Measurements from ENCODE around the gene PCDH1. TPM values are rescaled to one million over a fixed set of nuclear protein-coding genes. Genes with fewer than 3 reads are reported as not detected.

Gene PCDH1
- 136 and 170 TPM in 2 replicates for total RNA-seq
- polyA plus RNA-seq = 113 and 124 TPM in 2 replicates
- 87.1 and 88.0 TPM in 2 replicates for polyA plus RNA-seq (2011; cell fraction: cytosol; rRNA removed)
- 70.9 and 75.9 TPM in 2 replicates for polyA plus RNA-seq (2011; cell fraction: nucleus; rRNA removed)
- 80.3 and 97.2 TPM in 2 replicates for polyA plus RNA-seq (2012)
- 304 and 328 TPM in 2 replicates for polyA minus RNA-seq
- 8.7 TPM for polyA minus RNA-seq (2011; cell fraction: cytosol; rRNA and poly(A)+ RNA removed)
- 59.9 and 63.2 TPM in 2 replicates for polyA minus RNA-seq (2011; cell fraction: nucleus; rRNA and poly(A)+ RNA removed)
- Bru-seq, nascent RNA = percentile 70 among the genes with signal in this experiment
- BruChase-seq, experiment 1, labeled RNA remaining after a 6-hour chase = percentile 95 among the genes with signal in this experiment
- BruChase-seq, experiment 2, labeled RNA remaining after a 2-hour chase = percentile 90 among the genes with signal in this experiment
- long read RNA-seq, full-length matches to known transcripts = 127 of 224 reads
- long read RNA-seq, partial matches to known transcripts = 9 of 224 reads
- long read RNA-seq, other reads (novel, unspliced or antisense) = 88 of 224 reads

- Histone ChIP-seq H2AFZ (ENCODE audit: low read depth, low read length) (peak within 1 kb of the TSS; percentile 74), H3K79me2 (ENCODE audit: control insufficient read depth, insufficient read depth, low read length) (peaks cover 45% of the 10 kb centered on the region), H3K9ac (replicated peaks; ENCODE audit: extremely low read depth, insufficient read depth, low read length) (peak within 1 kb of the TSS; percentile 68), H3K9me3 (replicated peaks; ENCODE audit: control insufficient read depth, insufficient read depth, low read length) (no peaks in the 10 kb centered on the region), H3K4me2 (ENCODE audit: insufficient read depth, low read length) (peak within 1 kb of the TSS; percentile 71), H3K27ac (ENCODE audit: insufficient read depth, low read depth, low read length) (peak within 1 kb of the TSS; percentile 10), H3K36me3 (ENCODE audit: control insufficient read depth in 2 of 2, extremely low read depth in 1 of 2, insufficient read depth in 2 of 2, low read length in 2 of 2) (no peaks in the 10 kb centered on the region), H3K27me3 (ENCODE audit: control insufficient read depth in 2 of 2, insufficient read depth in 2 of 2, low read length in 2 of 2) (peaks cover 23 to 26% of the 10 kb centered on the region in 2 experiments), H3K9me1 (replicated peaks; ENCODE audit: control insufficient read depth, extremely low read depth, insufficient read depth, low read length) (no peaks in the 10 kb centered on the region), H4K20me1 (replicated peaks; ENCODE audit: control insufficient read depth, extremely low read depth, insufficient read depth, low read length) (no peaks in the 10 kb centered on the region), H3K4me1 (ENCODE audit: control insufficient read depth, extremely low read depth, insufficient read depth, low read length) (peaks cover 24% of the 10 kb centered on the region), H3K4me3 (replicated peaks in 1 of 3; ENCODE audit: insufficient read depth in 1 of 3, low read depth in 1 of 3, low read length in 3 of 3) (peak within 1 kb of the TSS; percentile 37 to 65 (median 59))
- no TSS peak for BruUV-seq (replicated peaks)
- no peak for FAIRE-seq
- DNase-seq (ENCODE audit: low read depth, low spot score) = peak; percentile 33
- dilution Hi-C loops (cut with MboI; ENCODE audit: extremely low pct_ligation_motif_present, low sequenced_read_pairs) (loop anchor here (25.0 kb wide), 1 partner anchor 141 kb away; no protein-coding TSS in a partner anchor), intact Hi-C loops (cut with micrococcal nuclease) (loop anchor here (1.0 to 5.0 kb wide), 3 partner anchors 29 to 71 kb away; no protein-coding TSS in a partner anchor)
- CTCF ChIA-PET = interaction anchor here (0.7 to 8.4 kb wide), 48 partner anchors 10 to 259 kb away, joined by 3 to 233 read pairs (median 9); partner anchors contain the start of genes ARAP3, DELE1, DIAPH1 and PCDH12
- POLR2A ChIA-PET = interaction anchor here (0.7 to 1.3 kb wide), 4 partner anchors 45 to 197 kb away, joined by 3 to 5 read pairs (median 4); partner anchors contain the start of gene DELE1
- TF ChIP-seq POLR2A (IDR thresholded peaks at IDR 0.05; ENCODE audit: low read depth, low read length) = peak; percentile 31
- no peak for TF ChIP-seq JUN (IDR thresholded peaks at IDR 0.05; ENCODE audit: borderline replicate concordance, insufficient read depth, insufficient read length, low read depth)
These were observed at the start of gene PCDH1 for GRCh38 chr5:141878186-141878710. Gene PCDH1, minus strand, starts transcription at chr5:141878410. Its CDS starts 148 bp downstream, at chr5:141878262.

GRCh38 chr5:141926434-141926833, 48.2 kb upstream of the PCDH1 start:
- no peak for TF ChIP-seq MAX (IDR thresholded peaks at IDR 0.05; ENCODE audit: insufficient read depth, insufficient read length)
- TF ChIP-seq POLR2AphosphoS5 (IDR thresholded peaks at IDR 0.05; ENCODE audit: insufficient read depth, low read depth, low read length) = no peak
- no peak for TF ChIP-seq CTCF (IDR thresholded peaks at IDR 0.05; ENCODE audit: extremely low read depth in 1 of 2, insufficient read depth in 1 of 2, low read depth in 1 of 2, low read length in 2 of 2)
- no peak for TF ChIP-seq POLR2A (IDR thresholded peaks at IDR 0.05; ENCODE audit: low read depth, low read length)
- no peak for TF ChIP-seq JUN (IDR thresholded peaks at IDR 0.05; ENCODE audit: borderline replicate concordance, insufficient read depth, insufficient read length, low read depth)
- TF ChIP-seq GATA2 (IDR thresholded peaks at IDR 0.05; ENCODE audit: insufficient read depth, insufficient read length, low read depth, low read length) = no peak
- no peak for TF ChIP-seq MYC (IDR thresholded peaks at IDR 0.05; ENCODE audit: low read depth, low read length)
- no peak for TF ChIP-seq FOS (IDR thresholded peaks at IDR 0.05; ENCODE audit: borderline replicate concordance, insufficient read depth, low read length)
- TF ChIP-seq EZH2 (IDR thresholded peaks at IDR 0.05; ENCODE audit: borderline replicate concordance, low read depth, low read length, severe bottlenecking) = no peak
- H3K4me1 ChIP-seq (ENCODE audit: control insufficient read depth, extremely low read depth, insufficient read depth, low read length) = peaks cover 15% of the 10 kb centered on the region
- intact Hi-C loops (cut with micrococcal nuclease) (no loop called here), dilution Hi-C loops (cut with MboI; ENCODE audit: extremely low pct_ligation_motif_present, low sequenced_read_pairs) (no loop called here)
- BruUV-seq (replicated peaks) = no TSS peak
- H3K9me1 ChIP-seq (replicated peaks; ENCODE audit: control insufficient read depth, extremely low read depth, insufficient read depth, low read length) = no peaks in the 10 kb centered on the region
- H3K36me3 ChIP-seq (ENCODE audit: control insufficient read depth in 2 of 2, extremely low read depth in 1 of 2, insufficient read depth in 2 of 2, low read length in 2 of 2) = peaks cover 16 to 30% of the 10 kb centered on the region in 2 experiments
- no peak for FAIRE-seq
- H3K9me3 ChIP-seq (replicated peaks; ENCODE audit: control insufficient read depth, insufficient read depth, low read length) = no peaks in the 10 kb centered on the region
- no peaks in the 10 kb centered on the region for H4K20me1 ChIP-seq (replicated peaks; ENCODE audit: control insufficient read depth, extremely low read depth, insufficient read depth, low read length)
- no peak overlapping the region for H3K9ac ChIP-seq (replicated peaks; ENCODE audit: extremely low read depth, insufficient read depth, low read length)
- H3K79me2 ChIP-seq (ENCODE audit: control insufficient read depth, insufficient read depth, low read length) = peaks cover 11% of the 10 kb centered on the region
- no peak for DNase-seq (ENCODE audit: low read depth, low spot score)
- no peak overlapping the region for H3K4me2 ChIP-seq (ENCODE audit: insufficient read depth, low read length)
- CTCF ChIA-PET = interaction anchor here (1.1 kb wide), 1 partner anchor 34 kb away, joined by 3 read pairs; no protein-coding TSS in a partner anchor
- H3K27ac ChIP-seq (ENCODE audit: insufficient read depth, low read depth, low read length) = no peak overlapping the region
- no peak overlapping the region for H3K4me3 ChIP-seq (replicated peaks in 1 of 3; ENCODE audit: insufficient read depth in 1 of 3, low read depth in 1 of 3, low read length in 3 of 3)
- POLR2A ChIA-PET = no interaction called here
- H3K27me3 ChIP-seq (ENCODE audit: control insufficient read depth in 2 of 2, insufficient read depth in 2 of 2, low read length in 2 of 2) = no peaks in the 10 kb centered on the region
- no peak overlapping the region for H2AFZ ChIP-seq (ENCODE audit: low read depth, low read length)
